Adipose tissue (tissue), 3 donors: Measurements from ENCODE around the gene RHEBL1. TPM values are rescaled to one million over a fixed set of nuclear protein-coding genes. Genes with fewer than 3 reads are reported as not detected.

Source experiments
- H3K27ac ChIP-seq: one replicate; pipeline ENCODE4 v1.5.1; 2013; ENCODE audit warnings: low read depth, low read length
- WGBS, 3 donors: extraction: QIAGEN DNeasy Blood & Tissue Kit; methylation state at CpG; one replicate each; pipeline ENCODE4 v1.1.7; 2013; 5-methylcytosine and 5-hydroxymethylcytosine counted together
- polyA plus RNA-seq, 3 donors: library from polyadenylated mRNA; stranded (reverse); fragments of 200-250 nt; gene quantifications; one replicate each; pipeline ENCODE4 v1.2.3, GENCODE V29; 2013
- donor health status: healthy with polysubstance abuse.
- donor health status: Bipolar disorder and iron deficiency.
- donor health status: healthy.

The RHEBL1 gene
- polyA plus RNA-seq, 3 donors: 0.53 to 2.6 (median 0.55) TPM

GRCh38 chr12:49058366-49059044, 11.3 kb downstream of the RHEBL1 start:
- 3 to 6% (median 6%) methylated on average over 5 of the region's 5 CpGs for WGBS, 3 donors
- no peak overlapping the region for H3K27ac ChIP-seq

GRCh38 chr12:49057888-49058287, 11.9 kb downstream of the RHEBL1 start:
- WGBS, 3 donors: 2 to 3% (median 2%) methylated on average over 4 of the region's 4 CpGs
- no peak overlapping the region for H3K27ac ChIP-seq

GRCh38 chr12:49055978-49056754, 13.6 kb downstream of the RHEBL1 start:
- H3K27ac ChIP-seq: no peak overlapping the region
- 26 to 45% (median 26%) methylated on average over 7 of the region's 7 CpGs for WGBS, 3 donors

GRCh38 chr12:49055092-49055491, 14.7 kb downstream of the RHEBL1 start:
- WGBS, 3 donors: 31 to 80% (median 74%) methylated on average over 4 of the region's 4 CpGs

GRCh38 chr12:49054524-49054923, 15.3 kb downstream of the RHEBL1 start:
- WGBS, 3 donors: 93% methylated on average over 10 of the region's 10 CpGs
- no peak overlapping the region for H3K27ac ChIP-seq

More at GRCh38 chr12:49055092-49055491, 14.7 kb downstream of the RHEBL1 start:
- H3K27ac ChIP-seq: no peak overlapping the region

GRCh38 chr12:49054096-49054495, 15.7 kb downstream of the RHEBL1 start:
- H3K27ac ChIP-seq: no peak overlapping the region
- whole genome bisulfite sequencing, 3 donors: 92 to 97% (median 96%) methylated on average over 5 of the region's 5 CpGs

GRCh38 chr12:49052451-49053208, 17.1 kb downstream of the RHEBL1 start:
- WGBS, 3 donors: 86 to 89% (median 88%) methylated on average over 16 of the region's 16 CpGs
- no peak overlapping the region for H3K27ac ChIP-seq

GRCh38 chr12:49051777-49052438, 17.9 kb downstream of the RHEBL1 start:
- WGBS, 3 donors: 87 to 93% (median 92%) methylated on average over 20 of the region's 20 CpGs
- H3K27ac ChIP-seq: no peak overlapping the region

GRCh38 chr12:49051373-49051764, 18.4 kb downstream of the RHEBL1 start:
- WGBS, 3 donors: 93 to 96% (median 94%) methylated on average over 17 to 18 of the region's 18 CpGs
- no peak overlapping the region for H3K27ac ChIP-seq

GRCh38 chr12:49050507-49051372, 19.0 kb downstream of the RHEBL1 start:
- WGBS, 3 donors: 90 to 91% (median 90%) methylated on average over 13 of the region's 13 CpGs
- no peak overlapping the region for H3K27ac ChIP-seq

GRCh38 chr12:49049566-49050224, 20.1 kb downstream of the RHEBL1 start:
- 79 to 89% (median 81%) methylated on average over 20 of the region's 20 CpGs for WGBS, 3 donors
- no peak overlapping the region for H3K27ac ChIP-seq

- no peak overlapping the region for H3K27ac ChIP-seq
- 91 to 95% (median 91%) methylated on average over 10 of the region's 10 CpGs for WGBS, 3 donors
These were observed 20.8 kb downstream of the RHEBL1 start for GRCh38 chr12:49048953-49049352.

GRCh38 chr12:49046129-49046895, 23.5 kb downstream of the RHEBL1 start:
- WGBS, 3 donors: 93 to 95% (median 93%) methylated on average over 12 of the region's 12 CpGs
- no peak overlapping the region for H3K27ac ChIP-seq

- WGBS, 3 donors: 95 to 97% (median 96%) methylated on average over 12 of the region's 12 CpGs
- H3K27ac ChIP-seq: no peak overlapping the region
These were observed 25.1 kb downstream of the RHEBL1 start for GRCh38 chr12:49044660-49045059.

GRCh38 chr12:49043856-49044258, 25.9 kb downstream of the RHEBL1 start:
- no peak overlapping the region for H3K27ac ChIP-seq
- 60 to 61% (median 61%) methylated on average over 11 of the region's 11 CpGs for WGBS, 3 donors

GRCh38 chr12:49043241-49043640, 26.5 kb downstream of the RHEBL1 start:
- WGBS, 3 donors: 84 to 97% (median 93%) methylated on average over 4 of the region's 4 CpGs
- no peak overlapping the region for H3K27ac ChIP-seq
